ENCODE data around the gene FN3KRP. TPM values are rescaled to one million over a fixed set of nuclear protein-coding genes. Genes with fewer than 3 reads are reported as not detected.

The FN3KRP gene
- total RNA-seq, 4 donors from 2014 or later: 9.3 to 122 (median 16.2) TPM

GRCh38 chr17:82703036-82703745, 13.3 kb upstream of the FN3KRP start:
- peaks cover 0 to 4% of the 10 kb centered on the region in 2 donors for H3K4me1 ChIP-seq
- 83 to 87% methylated on average over 11 to 26 of the region's 26 CpGs for WGBS, 2 donors

GRCh38 chr17:82703935-82704865, 12.3 kb upstream of the FN3KRP start:
- no peaks in the 10 kb centered on the region for H3K36me3 ChIP-seq

More at GRCh38 chr17:82703036-82703745, 13.3 kb upstream of the FN3KRP start:
- no peak overlapping the region for H3K27ac ChIP-seq
- no peak for DNase-seq
- intact Hi-C loops (cut with DNase I): no loop called here
- H3K4me3 ChIP-seq (replicated peaks in 1 of 3): no peak overlapping the region
- H3K27me3 ChIP-seq: no peaks in the 10 kb centered on the region
- no peaks in the 10 kb centered on the region for H3K9me3 ChIP-seq
- H3K36me3 ChIP-seq: no peaks in the 10 kb centered on the region
- TF ChIP-seq, protein P1, sequence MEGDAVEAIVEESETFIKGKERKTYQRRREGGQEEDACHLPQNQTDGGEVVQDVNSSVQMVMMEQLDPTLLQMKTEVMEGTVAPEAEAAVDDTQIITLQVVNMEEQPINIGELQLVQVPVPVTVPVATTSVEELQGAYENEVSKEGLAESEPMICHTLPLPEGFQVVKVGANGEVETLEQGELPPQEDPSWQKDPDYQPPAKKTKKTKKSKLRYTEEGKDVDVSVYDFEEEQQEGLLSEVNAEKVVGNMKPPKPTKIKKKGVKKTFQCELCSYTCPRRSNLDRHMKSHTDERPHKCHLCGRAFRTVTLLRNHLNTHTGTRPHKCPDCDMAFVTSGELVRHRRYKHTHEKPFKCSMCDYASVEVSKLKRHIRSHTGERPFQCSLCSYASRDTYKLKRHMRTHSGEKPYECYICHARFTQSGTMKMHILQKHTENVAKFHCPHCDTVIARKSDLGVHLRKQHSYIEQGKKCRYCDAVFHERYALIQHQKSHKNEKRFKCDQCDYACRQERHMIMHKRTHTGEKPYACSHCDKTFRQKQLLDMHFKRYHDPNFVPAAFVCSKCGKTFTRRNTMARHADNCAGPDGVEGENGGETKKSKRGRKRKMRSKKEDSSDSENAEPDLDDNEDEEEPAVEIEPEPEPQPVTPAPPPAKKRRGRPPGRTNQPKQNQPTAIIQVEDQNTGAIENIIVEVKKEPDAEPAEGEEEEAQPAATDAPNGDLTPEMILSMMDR (IDR thresholded peaks at IDR 0.05): no peak
- no peak for TF ChIP-seq POLR2A (IDR thresholded peaks at IDR 0.05)

DNA sequence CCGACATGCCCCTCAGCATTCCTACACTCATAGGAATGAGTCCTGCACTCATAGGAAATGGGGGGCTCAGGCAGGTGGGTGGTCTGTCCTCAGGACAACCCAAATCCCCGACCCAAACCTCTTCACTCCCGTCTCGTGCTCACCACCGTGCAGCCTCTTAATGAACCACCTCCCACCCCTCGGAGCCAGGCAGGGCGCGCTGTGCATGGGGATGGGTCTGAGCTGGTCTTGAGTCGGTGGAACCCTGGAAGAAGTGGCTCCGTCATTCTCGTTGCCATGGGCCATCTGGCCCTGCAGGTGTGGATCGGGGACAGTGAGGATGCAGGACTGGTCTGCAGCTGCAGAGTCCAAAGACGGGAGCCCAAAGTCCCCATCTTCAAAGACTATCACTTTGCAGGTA, 11.6 kb upstream of the FN3KRP start:
- Histone ChIP-seq H3K27me3 (no peaks in the 10 kb centered on the region), H3K4me1 (no peaks in the 10 kb centered on the region), H3K27ac (no peak overlapping the region), H3K36me3 (no peaks in the 10 kb centered on the region), H3K4me3 (replicated peaks in 1 of 3) (no peak overlapping the region), H3K9me3 (no peaks in the 10 kb centered on the region)
- no peak for DNase-seq
- 77 to 85% methylated on average over 10 to 13 of the region's 13 CpGs for WGBS, 2 donors
- no peak for TF ChIP-seq POLR2A (IDR thresholded peaks at IDR 0.05)
- TF ChIP-seq, protein P1 (IDR thresholded peaks at IDR 0.05): no peak
- intact Hi-C loops (cut with DNase I): no loop called here

More at GRCh38 chr17:82703935-82704865, 12.3 kb upstream of the FN3KRP start:
- Histone ChIP-seq H3K4me1 (peaks cover 0 to 2% of the 10 kb centered on the region in 2 donors), H3K27ac (no peak overlapping the region), H3K4me3 (replicated peaks in 1 of 3) (no peak overlapping the region), H3K27me3 (no peaks in the 10 kb centered on the region), H3K9me3 (no peaks in the 10 kb centered on the region)
- 64 to 67% methylated on average over 29 to 38 of the region's 38 CpGs for WGBS, 2 donors
- TF ChIP-seq, protein P1 (IDR thresholded peaks at IDR 0.05): no peak
- no peak for TF ChIP-seq POLR2A (IDR thresholded peaks at IDR 0.05)
- DNase-seq: no peak
- intact Hi-C loops (cut with DNase I): no loop called here

- no peak for DNase-seq
- TF ChIP-seq, protein P1 (IDR thresholded peaks at IDR 0.05): no peak
- TF ChIP-seq POLR2A (IDR thresholded peaks at IDR 0.05): no peak
- H3K27me3 ChIP-seq: no peaks in the 10 kb centered on the region
- 89 to 94% methylated on average over 5 to 18 of the region's 18 CpGs for WGBS, 2 donors
- H3K4me3 ChIP-seq (replicated peaks in 1 of 3): no peak overlapping the region
- no peaks in the 10 kb centered on the region for H3K36me3 ChIP-seq
- H3K9me3 ChIP-seq: no peaks in the 10 kb centered on the region
- H3K27ac ChIP-seq: no peak overlapping the region
- H3K4me1 ChIP-seq: no peaks in the 10 kb centered on the region
- intact Hi-C loops (cut with DNase I): no loop called here
Observed at GRCh38 chr17:82705756-82706155, 10.8 kb upstream of the FN3KRP start.

Measured in thyroid gland (tissue), 4 donors.